Pancreas (tissue), 10 donors: Measurements from ENCODE around the gene TMEM255B. TPM values are rescaled to one million over a fixed set of nuclear protein-coding genes. Genes with fewer than 3 reads are reported as not detected.

Experiments
- ATAC-seq, 4 donors: fragments of 200-7000 bp; cut with Tn5 transposase; one replicate each; pipeline versions ENCODE4 v1.8.0 to v1.9.1; 2020; ENCODE audit warnings: mild to moderate bottlenecking in 4 of 4, moderate library complexity in 4 of 4
- DNase-seq, 6 donors: peaks; one replicate each; pipeline ENCODE4 v3.0.0-alpha.2; 2020
- FAIRE-seq: peaks from 2 replicates; lab custom pipeline; 2012; peaks lifted over from hg19 to GRCh38; lab: Jason Lieb, UNC
- H3K27ac ChIP-seq, 4 donors: fragments of 200-600 bp; sonication (generic); 1 replicate in 3 of 4; 2 replicates in 1 of 4; pipeline versions ENCODE4 v1.5.0 to v1.8.0; 2020
- H3K27me3 ChIP-seq, 4 donors: fragments of 200-600 bp; one replicate each; pipeline ENCODE4 v1.8.0; 2021
- H3K36me3 ChIP-seq, 3 donors: fragments of 200-600 bp; sonication (generic) in 1 of 3; one replicate each; pipeline versions ENCODE4 v1.5.0 to v1.8.0; 2020 to 2021
- H3K4me1 ChIP-seq, 3 donors: fragments of 200-600 bp; one replicate each; pipeline ENCODE4 v1.8.0; 2021
- H3K4me3 ChIP-seq, 4 donors: fragments of 200-600 bp; sonication (generic) in 2 of 4; one replicate each; pipeline versions ENCODE4 v1.5.0 to v1.8.0; 2020 to 2021
- H3K9me3 ChIP-seq, 4 donors: fragments of 200-600 bp; one replicate each; pipeline ENCODE4 v1.8.0; 2021
- WGBS, 2 donors: extraction: QIAGEN DNeasy Blood & Tissue Kit; methylation state at CpG; one replicate each; pipeline ENCODE4 v1.1.7; 2013; 5-methylcytosine and 5-hydroxymethylcytosine counted together
- intact Hi-C, 3 donors: fragments of 100-400 bp; cut with DNase I; formaldehyde crosslinking; loops; one replicate each; pipeline versions ENCODE4 v1.11.1 to v1.14.2; 2022
- polyA plus RNA-seq, 2 donors: library from polyadenylated mRNA; stranded (reverse); fragments of 200-250 nt; gene quantifications; one replicate each; pipeline ENCODE4 v1.2.3, GENCODE V29; 2013
- total RNA-seq, 6 donors: library from RNA; stranded (reverse); fragmentation: NEBNext Ultra II Directional in 4 of 6; extraction: Animal tissue kit (Norgen Biotek cat#: 25700) in 4 of 6; gene quantifications; one replicate each; pipeline versions ENCODE4 v1.2.1 to v1.2.4, GENCODE V29; 2021 to 2023
- TF ChIP-seq, protein P1 (sequence below), 4 donors: fragments of 200-600 bp; sonication (generic) in 3 of 4; IDR thresholded peaks; one replicate each; pipeline versions ENCODE4 v1.5.0 to v1.8.0; 2021; ENCODE audit warnings: antibody characterized with exemption in 4 of 4
- donor health status: healthy with polysubstance abuse.
- donor health status: DM: no; HTN: no; CAD: no; lungs with moderate emphysema.
- donor health status: DM: no; HTN: no; CAD: no.
- donor health status: control.
- donor health status: control.
- donor health status: Bipolar disorder and iron deficiency.
- donor health status: DM: yes; HTN: yes; CAD: no.
- donor health status: DM: no; HTN: no; CAD: no.
- donor health status: DM: no; HTN: no; CAD: no.
- donor health status: DM: yes; HTN: yes; CAD: no.

Gene TMEM255B
- total and polyA plus RNA-seq, 8 donors, result 1.8 to 17.9 (median 4.4) TPM

GRCh38 chr13:113811081-113811928, 52.3 kb downstream of the TMEM255B start:
- peak in 1 of 6 donors; percentile 69 for DNase-seq
- WGBS, 2 donors, result 59 to 77% methylated on average over 26 to 30 of the region's 30 CpGs
- intact Hi-C loops, result loop anchor here in 1 of 3 donors (10.0 kb wide), 1 partner anchor 133 kb away; no protein-coding TSS in a partner anchor
- TF ChIP-seq, protein P1, sequence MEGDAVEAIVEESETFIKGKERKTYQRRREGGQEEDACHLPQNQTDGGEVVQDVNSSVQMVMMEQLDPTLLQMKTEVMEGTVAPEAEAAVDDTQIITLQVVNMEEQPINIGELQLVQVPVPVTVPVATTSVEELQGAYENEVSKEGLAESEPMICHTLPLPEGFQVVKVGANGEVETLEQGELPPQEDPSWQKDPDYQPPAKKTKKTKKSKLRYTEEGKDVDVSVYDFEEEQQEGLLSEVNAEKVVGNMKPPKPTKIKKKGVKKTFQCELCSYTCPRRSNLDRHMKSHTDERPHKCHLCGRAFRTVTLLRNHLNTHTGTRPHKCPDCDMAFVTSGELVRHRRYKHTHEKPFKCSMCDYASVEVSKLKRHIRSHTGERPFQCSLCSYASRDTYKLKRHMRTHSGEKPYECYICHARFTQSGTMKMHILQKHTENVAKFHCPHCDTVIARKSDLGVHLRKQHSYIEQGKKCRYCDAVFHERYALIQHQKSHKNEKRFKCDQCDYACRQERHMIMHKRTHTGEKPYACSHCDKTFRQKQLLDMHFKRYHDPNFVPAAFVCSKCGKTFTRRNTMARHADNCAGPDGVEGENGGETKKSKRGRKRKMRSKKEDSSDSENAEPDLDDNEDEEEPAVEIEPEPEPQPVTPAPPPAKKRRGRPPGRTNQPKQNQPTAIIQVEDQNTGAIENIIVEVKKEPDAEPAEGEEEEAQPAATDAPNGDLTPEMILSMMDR (IDR thresholded peaks at IDR 0.05), result no peak
- H3K27ac ChIP-seq, result no peak overlapping the region
- H3K36me3 ChIP-seq, result no peaks in the 10 kb centered on the region
- H3K4me3 ChIP-seq, result no peak overlapping the region
- no peaks in the 10 kb centered on the region for H3K9me3 ChIP-seq
- no peak for FAIRE-seq
- peaks cover 0 to 5% (median 0%) of the 10 kb centered on the region in 3 donors for H3K4me1 ChIP-seq
- H3K27me3 ChIP-seq, result no peaks in the 10 kb centered on the region
- no peak for ATAC-seq

GRCh38 chr13:113812178-113813040, 53.4 kb downstream of the TMEM255B start:
- Histone ChIP-seq H3K36me3 (no peaks in the 10 kb centered on the region), H3K9me3 (no peaks in the 10 kb centered on the region), H3K4me1 (peaks cover 0 to 5% (median 4%) of the 10 kb centered on the region in 3 donors), H3K27me3 (no peaks in the 10 kb centered on the region), H3K27ac (no peak overlapping the region), H3K4me3 (no peak overlapping the region)
- TF ChIP-seq, protein P1 (IDR thresholded peaks at IDR 0.05), result no peak
- ATAC-seq (no peak), DNase-seq (peak in 2 of 6 donors; percentile 51 to 77), FAIRE-seq (no peak)
- 71 to 73% methylated on average over 44 to 51 of the region's 51 CpGs for WGBS, 2 donors
- intact Hi-C loops, result loop anchor here in 1 of 3 donors (10.0 kb wide), 1 partner anchor 132 kb away; no protein-coding TSS in a partner anchor

DNA sequence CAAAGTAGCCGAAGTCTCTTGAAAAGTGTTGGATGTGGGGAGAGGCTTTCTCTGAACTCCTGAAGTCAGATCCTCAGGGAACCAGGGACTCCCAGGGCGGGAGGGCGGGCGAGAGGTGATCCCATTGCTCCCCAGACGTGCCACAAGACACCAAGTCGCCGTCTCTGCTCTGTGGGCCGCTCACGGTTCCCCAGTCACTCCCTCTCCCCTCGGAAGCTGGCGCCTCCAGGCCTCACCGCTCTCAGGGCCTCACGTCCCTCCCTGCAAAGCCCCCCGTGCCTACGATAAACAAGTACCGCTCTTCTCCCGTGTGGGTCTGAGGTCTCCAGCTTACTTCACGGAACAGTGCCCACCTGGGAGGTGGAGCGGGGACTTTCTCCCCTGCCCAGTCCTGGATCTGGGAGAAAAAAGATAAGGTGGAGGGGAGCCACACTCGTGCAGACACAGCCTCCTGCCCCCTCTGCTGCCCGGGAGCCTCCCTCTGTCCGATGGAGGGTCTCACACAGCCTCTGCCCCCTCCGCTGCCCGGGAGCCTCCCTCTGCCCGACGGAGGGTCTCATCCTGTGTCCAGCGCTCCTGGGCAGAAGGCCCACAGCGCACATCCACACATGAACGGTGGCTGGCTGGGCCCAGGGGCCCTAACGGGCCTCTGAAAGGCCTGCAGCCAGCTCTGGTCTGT, 54.2 kb downstream of the TMEM255B start:
- peak overlapping the region; percentile 60 to 74 (median 64) for H3K27ac ChIP-seq
- WGBS, 2 donors, result 64 to 70% methylated on average over 30 of the region's 30 CpGs
- DNase-seq, result peak in 2 of 6 donors; percentile 56 to 59
- ATAC-seq, result no peak
- TF ChIP-seq, protein P1 (IDR thresholded peaks at IDR 0.05), result no peak
- peaks cover 0 to 5% (median 4%) of the 10 kb centered on the region in 3 donors for H3K4me1 ChIP-seq
- no peaks in the 10 kb centered on the region for H3K27me3 ChIP-seq
- no peak overlapping the region for H3K4me3 ChIP-seq
- no peak for FAIRE-seq
- no peaks in the 10 kb centered on the region for H3K9me3 ChIP-seq
- intact Hi-C loops, result loop anchor here in 1 of 3 donors (10.0 kb wide), 1 partner anchor 132 kb away; no protein-coding TSS in a partner anchor
- H3K36me3 ChIP-seq, result no peaks in the 10 kb centered on the region

DNA sequence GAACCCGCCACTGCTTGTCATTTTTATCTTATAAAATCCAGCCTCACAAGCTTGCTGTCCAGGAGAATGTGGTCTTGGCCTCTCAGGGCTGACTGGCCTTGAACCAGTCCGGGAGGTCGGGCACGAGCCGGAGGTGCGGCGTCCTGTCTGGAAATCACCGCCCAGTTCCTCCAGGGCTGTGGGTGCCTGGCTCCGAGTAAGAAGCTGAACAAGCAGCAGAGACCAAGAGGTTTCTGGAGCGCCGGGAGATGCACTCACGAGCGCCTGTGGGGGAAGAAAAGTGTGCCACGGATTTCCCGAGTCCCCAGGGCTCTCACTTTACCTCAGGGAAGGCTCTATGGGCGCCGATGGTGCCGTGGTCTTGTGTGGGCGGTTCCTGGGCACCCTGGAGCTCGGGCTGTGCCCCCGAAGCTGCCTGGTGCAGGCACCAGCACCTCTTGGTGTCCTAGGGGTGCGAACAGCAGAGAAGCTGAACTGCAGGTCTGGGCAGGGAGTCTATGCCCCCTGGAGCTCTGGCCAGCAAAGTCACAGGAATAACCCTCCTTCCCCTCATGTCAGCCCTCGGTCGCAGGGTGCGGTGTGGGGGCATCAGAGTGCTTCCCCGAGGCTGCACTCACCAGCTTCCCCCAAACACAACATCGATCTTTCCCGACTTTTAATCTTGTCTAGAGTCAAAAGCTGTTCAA, 54.9 kb downstream of the TMEM255B start:
- Histone ChIP-seq H3K4me3 (no peak overlapping the region), H3K36me3 (no peaks in the 10 kb centered on the region), H3K27ac (peak overlapping the region; percentile 60 to 74 (median 64)), H3K27me3 (no peaks in the 10 kb centered on the region), H3K9me3 (no peaks in the 10 kb centered on the region), H3K4me1 (peaks cover 0 to 5% (median 4%) of the 10 kb centered on the region in 3 donors)
- FAIRE-seq (no peak), ATAC-seq (peak; percentile 8 to 45 (median 40)), DNase-seq (peak in 3 of 6 donors; percentile 35 to 80 (median 51))
- WGBS, 2 donors, result 18 to 35% methylated on average over 28 of the region's 28 CpGs
- intact Hi-C loops, result loop anchor here in 1 of 3 donors (10.0 kb wide), 1 partner anchor 131 kb away; no protein-coding TSS in a partner anchor
- TF ChIP-seq, protein P1 (IDR thresholded peaks at IDR 0.05), result no peak
